AG09319 (cell line): ENCODE data around the gene SERPING1.

Experiments used
- DNase-seq: peaks from one replicate; pipeline ENCODE4 v3.0.0-alpha.2; 2010; ENCODE audit warnings: low read depth; ENCODE audit errors: extremely low read depth
- TF ChIP-seq, protein P1 (sequence below): IDR thresholded peaks from 2 replicates; pipeline ENCODE4 v1.5.1; 2011; ENCODE audit warnings: low read depth, mild to moderate bottlenecking, inconsistent platforms, low read length, moderate library complexity

The SERPING1 gene

GRCh38 chr11:57597916-57598830 lies 688 bp downstream of the SERPING1 start:
- DNase-seq: peak; percentile 35
- TF ChIP-seq, protein P1, sequence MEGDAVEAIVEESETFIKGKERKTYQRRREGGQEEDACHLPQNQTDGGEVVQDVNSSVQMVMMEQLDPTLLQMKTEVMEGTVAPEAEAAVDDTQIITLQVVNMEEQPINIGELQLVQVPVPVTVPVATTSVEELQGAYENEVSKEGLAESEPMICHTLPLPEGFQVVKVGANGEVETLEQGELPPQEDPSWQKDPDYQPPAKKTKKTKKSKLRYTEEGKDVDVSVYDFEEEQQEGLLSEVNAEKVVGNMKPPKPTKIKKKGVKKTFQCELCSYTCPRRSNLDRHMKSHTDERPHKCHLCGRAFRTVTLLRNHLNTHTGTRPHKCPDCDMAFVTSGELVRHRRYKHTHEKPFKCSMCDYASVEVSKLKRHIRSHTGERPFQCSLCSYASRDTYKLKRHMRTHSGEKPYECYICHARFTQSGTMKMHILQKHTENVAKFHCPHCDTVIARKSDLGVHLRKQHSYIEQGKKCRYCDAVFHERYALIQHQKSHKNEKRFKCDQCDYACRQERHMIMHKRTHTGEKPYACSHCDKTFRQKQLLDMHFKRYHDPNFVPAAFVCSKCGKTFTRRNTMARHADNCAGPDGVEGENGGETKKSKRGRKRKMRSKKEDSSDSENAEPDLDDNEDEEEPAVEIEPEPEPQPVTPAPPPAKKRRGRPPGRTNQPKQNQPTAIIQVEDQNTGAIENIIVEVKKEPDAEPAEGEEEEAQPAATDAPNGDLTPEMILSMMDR: no peak

DNA sequence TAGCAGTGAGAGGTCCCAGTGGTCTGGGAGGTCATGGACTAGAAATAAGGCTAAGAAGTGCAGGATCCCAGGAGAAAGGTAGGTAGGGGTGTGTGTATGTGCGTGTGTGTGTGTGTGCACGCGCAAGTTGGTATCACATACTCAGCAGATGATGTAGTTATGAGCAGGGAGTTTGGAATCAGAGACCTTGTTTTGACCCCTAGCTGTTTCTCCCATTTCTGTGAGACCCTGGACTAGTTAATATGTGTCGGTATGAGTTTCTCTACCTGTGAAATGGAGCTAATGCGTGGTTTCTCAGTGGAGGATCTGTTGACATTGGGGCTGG lies 1.3 kb downstream of the SERPING1 start:
- TF ChIP-seq, protein P1: no peak
- DNase-seq: no peak

DNA sequence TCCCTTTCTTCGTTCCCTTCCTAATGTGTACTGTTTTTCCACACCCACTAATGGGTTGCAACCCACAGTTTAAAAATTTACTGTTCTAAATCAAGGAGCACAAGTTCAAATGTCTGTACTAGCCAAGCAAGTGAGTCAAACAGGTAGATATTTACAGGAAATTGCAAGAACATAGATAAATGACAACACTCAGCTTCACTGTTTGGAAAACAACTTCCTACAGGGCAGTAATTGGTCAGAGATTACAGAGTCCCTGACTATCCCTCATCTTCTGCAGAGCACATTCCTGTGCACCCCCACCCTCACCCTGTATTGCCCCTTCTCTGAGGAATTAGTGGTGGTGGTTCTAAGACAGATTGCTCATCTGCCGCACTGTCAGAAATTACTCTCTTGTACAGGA lies 1.9 kb downstream of the SERPING1 start:
- no peak for DNase-seq
- TF ChIP-seq, protein P1: no peak

GRCh38 chr11:57601297-57601696 lies 3.8 kb downstream of the SERPING1 start:
- DNase-seq: no peak

GRCh38 chr11:57604296-57605027 lies 7.0 kb downstream of the SERPING1 start:
- DNase-seq: no peak
- TF ChIP-seq, protein P1: no peak

More at GRCh38 chr11:57601297-57601696, 3.8 kb downstream of the SERPING1 start:
- TF ChIP-seq, protein P1: no peak

DNA sequence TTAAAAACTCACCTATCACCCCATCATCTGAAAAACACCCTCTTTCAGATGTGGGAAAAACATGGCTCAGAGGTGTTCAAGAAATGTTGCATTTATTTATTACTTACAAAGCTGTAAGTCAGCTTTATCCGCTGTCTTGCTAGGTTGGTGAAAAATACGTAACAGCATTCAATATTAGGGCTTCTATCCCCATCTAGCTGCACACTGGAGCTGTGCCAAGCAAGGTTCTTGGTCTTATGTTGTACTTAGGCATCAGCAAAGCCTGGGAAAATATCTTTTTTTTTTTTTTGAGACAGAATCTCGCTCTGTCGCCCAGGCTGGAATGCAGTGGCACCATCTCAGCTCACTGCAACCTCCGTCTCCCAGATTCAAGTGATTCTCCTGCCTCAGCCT lies 7.5 kb downstream of the SERPING1 start:
- TF ChIP-seq, protein P1: no peak
- DNase-seq: no peak

DNA sequence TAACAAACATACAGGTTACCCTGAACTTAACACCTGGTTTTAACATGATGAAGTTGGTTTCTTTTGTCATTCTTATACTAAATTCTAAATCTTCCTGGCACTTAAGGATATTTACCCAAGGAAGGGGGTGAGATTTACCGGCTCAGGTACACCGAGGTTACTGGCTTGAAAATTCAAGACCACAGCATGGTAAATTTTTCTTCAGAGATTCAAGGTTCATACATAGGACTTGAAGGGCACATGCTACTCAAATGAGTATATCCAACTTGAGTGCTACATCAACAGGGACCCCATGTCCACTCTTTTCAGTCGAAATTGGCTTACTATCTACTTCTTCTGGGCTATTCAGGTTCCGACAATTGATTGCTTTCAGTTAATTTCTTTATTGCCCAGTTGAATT lies 12.7 kb downstream of the SERPING1 start:
- TF ChIP-seq, protein P1: no peak
- DNase-seq: no peak
